PC-3 (cell line): Measurements from ENCODE around the gene TNFSF15.

ENCODE experiments used
- CTCF ChIP-seq: fragments of 300-600 bp; sonication (generic); conservative IDR thresholded peaks from 2 replicates; pipeline ENCODE4 v1.5.1; 2017; ENCODE audit warnings: antibody characterized with exemption, low read depth, mild to moderate bottlenecking, low read length
- EZH2 ChIP-seq: fragments of 300-600 bp; sonication (generic); IDR thresholded peaks from one replicate; pipeline ENCODE4 v1.6.1; 2017; ENCODE audit warnings: antibody characterized with exemption, mild to moderate bottlenecking, low read length; ENCODE audit not compliant: unreplicated experiment

GRCh38 chr9:114845373-114845772 is 39.5 kb upstream of the TNFSF15 start:
- TF ChIP-seq CTCF: no peak
- no peak for TF ChIP-seq EZH2
